ENCODE results near the gene ROBO2.

ROBO2 gene

DNA sequence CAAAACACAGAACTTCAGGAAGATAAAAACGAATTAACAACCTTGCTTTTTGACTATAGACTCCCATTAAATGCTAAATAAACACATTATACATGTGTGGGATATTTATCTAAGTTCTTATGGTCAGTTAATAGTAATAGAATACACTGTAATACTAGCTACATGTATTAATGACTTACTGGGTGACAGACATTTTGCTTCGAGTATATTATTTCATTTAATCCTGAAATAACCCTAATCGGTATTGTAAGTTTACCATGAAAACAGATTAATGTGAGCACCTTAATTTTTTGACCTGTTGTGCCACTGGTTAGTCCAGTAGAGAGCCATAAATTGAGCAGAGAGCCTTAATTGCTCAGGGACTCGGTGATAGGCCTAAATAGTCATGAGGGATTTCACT lies 151.1 kb downstream of the ROBO2 start:
- no peak for DNase-seq

DNA sequence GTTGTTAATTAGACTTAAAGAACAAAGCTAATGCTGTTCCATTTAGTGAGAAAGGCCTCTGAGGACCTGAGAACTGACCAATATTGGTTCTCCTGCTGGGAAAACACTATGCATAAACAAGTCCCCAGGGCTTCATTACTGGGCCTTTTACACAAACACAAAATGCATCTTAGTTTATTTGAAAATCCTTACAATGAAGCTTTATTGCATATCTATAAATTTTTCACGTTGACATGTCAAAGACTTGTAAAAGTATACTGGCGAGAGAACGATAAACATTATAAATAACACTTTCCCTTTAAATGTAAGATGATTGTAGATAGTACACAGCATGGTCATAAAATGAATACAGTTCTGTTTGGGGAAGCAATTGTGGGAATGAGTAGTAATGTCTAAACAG lies 151.7 kb downstream of the ROBO2 start:
- DNase-seq: peak; percentile 0 to 56 (median 4)

DNA sequence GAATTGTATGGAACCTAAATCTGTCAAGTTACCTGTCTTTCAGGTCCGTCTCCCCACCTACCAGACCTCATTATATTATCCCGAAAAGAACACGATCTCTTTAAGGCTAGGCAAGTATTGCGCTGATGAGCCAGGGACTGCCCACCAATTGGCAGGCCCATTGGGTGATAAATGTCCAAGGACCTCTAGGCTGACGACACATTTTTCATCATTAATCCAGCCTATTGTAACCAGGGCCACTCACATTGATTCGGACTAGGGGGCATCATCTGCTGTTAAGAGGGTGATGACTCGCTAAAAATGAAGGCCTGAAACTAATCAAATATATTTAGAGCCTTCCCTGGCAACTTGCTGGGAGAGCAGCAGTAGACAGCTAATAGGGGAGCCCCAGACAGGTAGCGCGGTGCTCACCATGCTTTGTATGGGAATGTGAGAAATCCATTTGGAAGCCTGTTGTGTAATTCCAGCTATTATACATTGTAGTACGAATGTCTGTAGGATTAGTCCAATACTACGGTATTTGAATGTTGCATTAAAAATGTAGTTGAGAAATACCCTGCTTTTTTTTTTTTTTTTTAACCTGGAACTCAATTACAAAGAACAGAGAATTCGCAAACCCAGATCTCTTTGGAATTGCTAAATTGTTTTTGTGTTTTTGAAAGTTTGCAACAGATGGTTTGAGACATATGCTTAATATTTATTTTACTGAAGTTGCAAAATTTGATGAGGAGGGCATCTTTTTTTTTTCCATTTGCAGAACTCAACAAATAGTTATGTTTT lies 156.1 kb downstream of the ROBO2 start:
- DNase-seq: no peak

DNA sequence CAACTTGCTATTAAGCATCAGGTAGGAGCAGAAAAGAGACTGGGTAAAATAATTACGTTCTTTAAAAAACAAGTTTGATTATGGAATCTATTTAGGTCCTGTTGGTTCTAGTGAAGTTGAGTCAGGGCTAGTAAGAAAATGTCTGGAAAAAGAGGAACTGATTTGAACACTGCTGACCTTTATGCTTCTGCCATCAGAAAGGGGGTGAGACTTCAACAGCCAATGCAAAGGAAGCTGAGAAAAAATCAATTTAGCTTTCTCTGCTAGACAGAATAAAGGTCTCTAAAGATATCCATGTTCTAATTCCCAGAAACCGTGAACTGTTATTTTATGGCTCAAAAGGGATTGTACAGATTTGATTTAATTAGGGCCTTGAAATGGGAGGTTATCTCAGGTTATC lies 157.5 kb downstream of the ROBO2 start:
- DNase-seq: no peak

DNA sequence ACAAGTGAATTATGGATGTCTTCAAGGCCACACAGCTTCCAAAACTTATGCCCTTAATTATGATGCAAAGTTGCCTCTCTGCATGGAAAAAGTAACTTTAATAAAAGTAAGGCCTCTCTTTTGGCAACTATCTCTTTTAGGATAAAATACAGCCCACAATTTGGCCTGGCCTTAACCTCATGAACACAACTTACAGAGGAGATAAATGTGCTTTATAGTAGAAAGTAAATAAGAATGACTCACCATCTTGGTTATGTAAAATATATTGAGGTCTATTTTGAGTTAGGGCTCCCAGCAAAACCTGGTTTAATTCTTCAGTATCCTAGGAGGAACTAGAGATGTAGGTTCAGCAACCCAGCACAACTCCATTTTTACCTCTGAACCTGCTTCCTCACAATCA lies 164.0 kb downstream of the ROBO2 start:
- DNase-seq: no peak

DNA sequence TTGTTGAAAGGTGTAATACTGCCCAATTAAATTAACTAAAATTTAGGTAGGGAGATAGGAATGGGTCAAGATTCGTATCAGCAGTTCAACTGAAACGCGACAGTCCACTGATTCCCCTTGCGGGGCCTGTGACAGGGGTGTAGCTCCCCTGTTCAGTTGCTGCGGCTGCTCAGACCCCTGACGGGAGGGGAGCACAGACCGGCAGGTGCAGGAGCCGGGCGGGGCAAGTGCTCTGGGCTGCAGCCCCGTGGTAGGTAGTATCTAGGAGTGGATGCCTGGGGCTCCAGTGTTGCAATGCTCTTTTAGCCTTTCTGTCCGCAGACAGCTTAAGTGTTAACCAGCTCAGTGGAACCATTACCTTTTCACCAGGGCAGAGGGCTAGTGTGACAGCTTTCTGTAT lies 164.9 kb downstream of the ROBO2 start:
- no peak for DNase-seq

DNA sequence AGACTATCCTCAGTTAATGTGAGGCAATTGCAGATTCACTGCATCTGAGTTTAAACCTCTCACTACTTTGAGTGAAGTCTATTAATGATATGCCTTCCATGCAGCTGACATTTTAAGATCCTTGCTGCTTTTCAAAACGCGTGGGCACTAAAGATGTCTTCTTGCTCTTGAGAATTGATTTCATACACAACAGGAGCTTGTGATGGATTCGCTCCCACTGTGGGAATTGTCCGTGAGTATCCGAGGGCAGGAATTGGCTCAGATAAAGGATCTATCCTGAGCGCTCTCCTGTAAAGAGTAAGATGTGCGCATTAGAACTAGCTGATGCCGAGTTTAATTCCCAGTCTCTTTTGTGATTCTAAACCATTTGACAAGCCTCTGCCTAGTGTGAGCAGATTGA lies 167.9 kb downstream of the ROBO2 start:
- no peak for DNase-seq

DNA sequence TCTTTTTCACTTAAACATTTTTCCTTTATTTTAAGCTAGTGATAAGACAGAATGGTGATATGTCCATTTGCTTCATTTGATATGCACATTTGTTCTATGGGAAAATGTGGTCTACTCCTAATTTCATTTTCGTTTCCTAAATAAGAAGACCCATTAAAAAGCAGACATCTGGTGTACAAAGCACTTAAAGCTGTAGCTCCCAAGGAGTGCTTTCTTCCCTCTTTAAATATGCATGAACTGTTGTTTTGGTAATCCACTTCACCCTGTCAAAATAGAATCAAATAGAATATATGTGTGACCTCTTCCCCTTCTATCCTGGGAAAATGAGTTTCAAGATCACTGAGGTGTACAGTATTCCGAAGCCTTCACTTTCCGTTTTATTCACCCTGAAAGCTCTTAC lies 182.8 kb downstream of the ROBO2 start:
- peak in 1 of 3 experiments; percentile 66 for DNase-seq

DNA sequence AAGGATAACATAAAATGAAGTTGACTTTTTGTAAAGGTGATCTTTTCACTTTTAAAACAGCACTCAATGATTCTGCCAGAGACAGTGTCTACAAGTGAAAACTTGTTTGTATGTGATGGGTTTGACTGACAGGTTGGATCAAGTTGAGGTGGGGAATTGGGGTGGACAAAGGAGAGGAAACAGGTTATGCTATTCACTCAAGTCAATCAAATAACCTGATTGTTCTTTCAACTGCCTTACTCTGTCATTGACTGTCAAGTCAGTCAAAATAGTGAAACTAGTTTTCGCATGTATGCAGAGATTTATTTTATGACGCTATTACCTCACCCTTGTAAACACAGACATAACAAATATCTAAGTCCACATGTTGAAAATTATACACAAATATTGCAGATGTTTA lies 187.7 kb downstream of the ROBO2 start:
- no peak for DNase-seq

DNA sequence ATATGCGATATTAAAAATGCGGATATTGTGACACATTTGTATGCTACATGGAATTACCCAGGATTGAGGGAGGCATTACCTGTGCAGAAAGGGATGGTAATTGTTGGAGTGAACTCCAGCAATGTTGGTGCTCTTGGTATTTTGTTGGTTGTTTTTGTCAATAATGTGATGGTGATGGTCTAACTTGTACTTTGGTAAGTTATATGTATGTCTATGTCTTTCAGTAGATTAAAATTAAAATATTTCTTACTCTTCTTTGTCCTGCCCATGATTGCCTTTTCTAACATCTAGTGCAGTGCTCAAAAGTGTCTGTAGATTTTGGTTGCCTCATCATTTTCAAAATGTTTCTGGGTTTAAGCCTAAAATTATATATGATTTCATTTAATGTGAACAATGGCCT lies 192.7 kb downstream of the ROBO2 start:
- DNase-seq: no peak

DNA sequence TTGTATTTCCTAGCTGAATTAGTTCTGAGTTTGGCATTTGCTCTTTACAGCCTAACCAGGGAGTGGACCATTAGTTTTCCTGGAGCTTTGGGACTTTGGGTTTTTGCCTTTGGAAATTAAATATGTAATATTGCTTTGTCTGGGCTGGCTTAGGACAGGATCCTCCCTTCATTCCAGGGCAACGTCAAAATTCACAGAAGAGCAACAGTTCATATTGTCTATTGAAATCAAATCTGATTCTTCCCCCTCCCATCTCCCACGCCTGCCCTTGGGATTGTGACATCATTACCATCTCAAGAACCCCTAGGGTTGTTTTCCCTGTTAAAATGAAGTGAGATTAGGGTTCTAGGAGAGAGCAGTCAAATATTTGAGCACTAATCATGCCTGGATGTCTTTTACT lies 194.1 kb downstream of the ROBO2 start:
- DNase-seq: no peak

DNA sequence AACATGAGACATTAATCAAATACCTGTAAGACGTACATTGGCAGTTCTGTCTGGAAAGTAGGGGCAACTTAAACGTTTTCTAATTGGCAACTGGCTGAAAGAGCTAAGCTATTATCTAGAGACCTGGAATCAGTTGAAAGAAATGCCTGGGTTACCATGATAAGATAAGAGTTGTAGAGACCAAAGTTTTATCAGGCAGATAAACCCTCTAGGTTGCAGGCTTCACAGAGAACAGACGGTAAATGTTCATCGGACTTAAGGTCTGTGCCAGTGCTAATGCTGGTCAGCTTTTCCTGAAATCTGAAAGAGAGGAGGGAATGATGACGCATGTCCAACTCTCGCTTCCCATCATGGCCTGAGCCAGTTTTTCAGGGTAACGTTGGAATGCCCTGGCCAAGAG lies 196.2 kb downstream of the ROBO2 start:
- DNase-seq: no peak

DNA sequence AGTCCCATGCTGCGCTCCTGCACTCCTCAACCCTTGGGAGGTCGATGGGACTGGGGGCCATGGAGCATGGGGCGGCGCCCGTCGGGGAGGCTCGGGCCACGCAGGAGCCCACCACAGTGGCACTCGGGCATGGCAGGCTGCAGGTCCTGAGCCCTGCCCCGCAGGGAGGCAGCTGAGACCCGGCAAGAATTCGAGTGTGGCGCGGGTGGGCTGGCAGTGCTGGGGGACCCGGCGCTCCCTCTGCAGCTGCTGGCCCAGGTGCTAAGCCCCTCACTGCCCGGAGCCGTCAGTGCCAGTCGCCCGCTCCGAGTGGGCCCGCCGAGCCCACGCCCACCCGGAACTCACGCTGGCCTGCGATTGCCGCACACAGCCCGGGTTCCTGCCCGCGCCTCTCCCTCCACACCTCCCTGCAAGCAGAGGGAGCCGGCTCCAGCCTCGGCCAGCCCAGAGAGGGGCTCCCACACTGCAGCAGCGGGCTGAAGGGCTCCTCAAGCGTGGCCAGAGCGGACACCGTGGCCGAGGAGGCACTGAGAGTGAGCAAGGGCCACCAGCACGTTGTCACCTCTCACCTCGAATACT lies 200.3 kb downstream of the ROBO2 start:
- DNase-seq: no peak

DNA sequence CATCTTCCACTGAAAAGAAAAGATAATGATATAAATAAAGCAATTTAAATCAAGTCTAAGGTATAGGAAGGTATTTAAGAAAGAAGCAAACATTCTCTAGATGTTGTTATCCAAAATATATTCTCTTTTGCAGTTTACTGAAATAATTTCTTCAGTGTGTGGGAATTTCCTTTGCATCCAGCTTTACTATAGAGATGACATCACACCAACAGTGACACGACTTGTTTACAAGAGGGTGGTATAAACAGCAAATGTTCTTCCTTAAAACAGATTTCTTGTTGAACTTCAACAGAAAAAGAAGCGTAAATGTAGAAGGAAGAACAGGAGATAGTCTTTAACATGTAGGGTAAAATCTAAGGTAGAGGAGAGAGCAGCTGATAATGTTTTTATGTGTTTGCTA lies 202.5 kb downstream of the ROBO2 start:
- no peak for DNase-seq

DNA sequence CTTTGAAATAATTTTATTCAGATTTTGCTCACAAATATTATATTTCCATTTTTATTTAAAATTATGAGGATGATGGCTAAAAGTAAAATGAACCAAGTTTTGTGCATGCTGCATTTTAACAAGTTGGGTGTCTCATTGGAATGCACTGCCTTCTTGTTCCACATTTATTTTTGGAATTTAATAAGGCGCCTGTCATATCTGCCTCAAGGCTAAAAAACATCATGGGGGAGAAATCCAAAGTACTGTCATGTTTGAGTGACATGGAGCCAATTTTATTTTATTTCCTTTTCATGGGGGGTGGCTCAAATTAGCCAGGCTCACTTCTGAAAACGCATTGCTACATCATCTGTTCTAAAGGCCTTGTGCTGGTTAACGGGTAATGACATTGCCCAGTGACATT lies 205.1 kb downstream of the ROBO2 start:
- no peak for DNase-seq

DNA sequence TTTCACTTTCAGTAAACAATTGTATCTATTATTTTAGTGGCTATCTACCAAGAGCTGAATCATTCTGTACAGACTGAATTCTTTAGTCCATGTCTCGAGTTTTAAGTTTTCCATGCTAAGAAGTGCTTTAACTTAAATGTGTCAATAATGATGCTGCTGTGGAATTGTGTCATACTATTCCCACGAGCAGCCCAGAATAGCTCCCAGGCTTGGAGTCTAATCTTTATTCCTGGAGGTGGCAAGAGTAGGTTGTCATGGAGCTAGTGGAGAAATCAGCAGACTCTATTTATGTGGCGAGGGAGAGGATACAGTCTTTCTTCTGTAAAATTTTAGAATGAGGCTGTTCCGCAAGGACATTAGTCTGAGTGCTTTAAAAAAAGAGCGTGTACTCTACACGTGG lies 207.2 kb downstream of the ROBO2 start:
- DNase-seq: no peak

DNA sequence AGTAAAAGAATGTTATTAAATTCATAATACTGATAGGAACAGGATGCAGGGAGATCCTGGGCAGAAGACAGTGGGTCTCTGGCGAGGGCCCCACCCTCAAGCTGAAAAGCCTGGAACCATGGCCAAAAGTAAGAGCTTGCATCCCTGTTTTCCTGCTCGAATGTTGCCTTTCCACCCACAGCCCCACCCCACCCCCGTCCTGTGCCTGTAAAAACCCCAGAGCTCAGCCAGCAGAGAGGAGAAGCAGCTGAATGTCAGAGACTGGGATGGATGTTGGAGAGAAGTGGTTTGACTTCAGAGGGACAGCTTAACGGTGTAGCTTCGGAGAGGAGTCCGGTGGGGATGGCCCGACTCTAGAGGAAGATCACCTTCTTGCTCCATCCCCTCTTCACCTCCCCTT lies 207.9 kb downstream of the ROBO2 start:
- no peak for DNase-seq

DNA sequence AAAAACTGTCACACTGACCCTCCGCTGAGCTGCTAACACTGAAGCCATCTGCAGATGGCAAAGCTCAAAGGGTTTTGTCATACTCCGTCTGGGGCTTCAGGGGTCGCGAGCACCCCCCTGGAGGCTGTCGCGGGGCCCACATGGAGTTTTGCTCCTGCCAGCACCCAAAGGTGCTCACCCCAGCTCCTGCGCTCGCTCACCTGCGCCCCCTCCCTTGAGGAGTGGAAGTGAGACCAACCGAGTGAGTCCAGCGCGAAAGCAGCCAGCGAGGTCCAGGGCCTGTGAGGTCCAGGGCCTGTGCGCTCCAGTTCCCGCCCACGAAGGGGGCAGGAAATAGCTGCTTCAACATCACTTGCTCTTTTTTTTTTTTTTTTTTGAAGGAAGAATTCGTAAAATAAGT lies 208.5 kb downstream of the ROBO2 start:
- DNase-seq: no peak

DNA sequence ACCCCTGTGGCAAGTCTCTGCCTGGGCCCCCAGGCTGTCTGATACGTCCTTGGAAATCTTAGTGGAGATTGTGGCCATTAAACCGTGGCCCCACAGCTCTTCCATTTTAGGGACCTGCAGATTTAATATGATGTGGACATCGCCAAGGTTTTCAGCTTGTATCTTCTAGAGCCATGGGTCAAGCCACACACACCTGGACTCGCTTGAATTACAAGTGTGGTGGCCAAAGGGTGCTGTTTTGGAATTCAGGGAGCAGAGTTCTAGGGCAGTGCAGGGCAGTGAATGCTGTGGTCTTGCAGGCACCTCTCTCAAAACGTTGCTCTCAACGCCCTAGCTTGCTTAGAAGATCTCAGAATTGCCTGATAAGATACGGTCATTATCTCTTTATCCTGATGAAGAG lies 211.2 kb downstream of the ROBO2 start:
- DNase-seq: no peak

DNA sequence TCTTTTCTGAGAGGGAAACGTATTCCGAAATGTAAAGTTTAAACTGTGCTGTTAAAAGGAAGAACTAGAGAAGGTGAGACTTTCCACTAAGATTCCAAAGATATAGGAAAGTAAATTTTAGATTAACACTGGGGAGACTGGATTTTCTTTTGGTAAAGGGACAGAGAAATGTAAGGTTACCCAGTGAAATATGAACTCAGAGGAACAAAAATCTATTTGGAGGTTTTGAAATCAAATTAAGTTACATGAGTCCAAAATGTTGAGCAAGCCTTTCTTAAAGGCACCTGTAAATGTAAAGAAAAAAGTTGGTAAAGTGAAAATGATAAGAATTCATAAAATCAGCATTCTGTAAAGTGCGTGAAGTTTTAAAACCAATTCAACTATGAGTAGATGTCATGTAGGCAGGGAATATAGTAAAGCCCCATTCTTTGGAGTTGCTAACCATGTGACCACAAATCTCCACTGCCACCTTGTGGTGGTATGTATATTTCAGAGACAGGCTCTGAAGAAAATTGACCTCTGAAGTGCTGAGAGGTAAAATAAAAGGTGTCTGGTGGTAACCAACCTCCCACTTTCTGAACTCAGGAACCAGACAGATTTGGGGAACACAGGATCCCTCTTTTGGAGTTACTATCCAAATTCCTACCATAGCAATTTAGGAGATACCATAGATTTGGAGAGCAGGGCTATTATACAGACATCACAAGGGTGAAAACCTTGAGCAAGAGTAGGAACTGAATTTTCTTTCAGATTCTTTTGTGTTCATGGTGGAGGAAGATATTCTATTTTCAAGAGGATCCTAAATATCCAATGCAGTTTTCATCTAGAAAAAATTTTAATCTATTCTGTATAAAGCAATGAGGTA lies 215.3 kb downstream of the ROBO2 start:
- peak; percentile 10 to 77 (median 67) for DNase-seq

DNA sequence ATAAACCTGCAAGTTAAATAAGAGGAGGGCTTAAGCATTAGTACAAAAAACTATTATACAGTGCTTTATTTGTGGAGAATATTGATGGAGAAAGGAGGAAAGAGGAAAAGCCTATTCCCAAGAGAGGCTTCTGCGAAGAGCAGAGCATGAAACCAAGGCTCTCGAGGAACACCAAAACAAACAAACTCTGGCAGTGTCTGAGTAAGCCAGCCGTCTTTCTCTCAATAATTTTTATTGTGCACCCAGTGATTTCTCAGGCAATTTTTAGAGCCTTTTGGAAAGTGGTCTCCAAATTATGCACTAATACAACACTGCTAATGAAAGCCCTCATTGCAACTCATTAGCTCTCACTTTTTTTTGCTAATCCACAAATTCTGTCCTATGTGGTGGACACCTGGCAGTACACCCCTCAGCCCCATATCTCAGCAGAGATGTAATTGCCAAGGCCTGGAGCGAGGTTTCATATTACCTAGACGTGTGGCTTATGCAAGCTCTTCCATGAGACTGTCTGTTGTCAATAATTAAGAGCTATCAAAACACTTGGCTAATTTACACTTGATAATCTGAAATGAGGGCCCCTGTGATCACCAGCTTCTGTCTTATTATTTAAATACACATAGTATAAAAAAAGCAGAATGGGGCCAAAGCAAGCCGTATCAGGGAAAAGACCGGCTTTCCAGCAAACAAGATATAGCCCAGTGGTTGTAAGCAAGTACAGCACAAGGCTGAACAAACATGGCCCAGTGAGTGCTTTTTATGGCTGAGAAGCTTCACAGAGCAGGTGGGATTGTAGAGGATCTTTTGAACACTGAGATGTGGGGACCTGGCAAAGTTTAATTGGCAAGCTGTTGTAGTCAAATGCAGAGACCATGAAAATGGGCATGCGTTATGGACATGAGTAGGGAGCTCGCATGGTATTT lies 216.9 kb downstream of the ROBO2 start:
- DNase-seq: peak; percentile 80 to 95 (median 82)

DNA sequence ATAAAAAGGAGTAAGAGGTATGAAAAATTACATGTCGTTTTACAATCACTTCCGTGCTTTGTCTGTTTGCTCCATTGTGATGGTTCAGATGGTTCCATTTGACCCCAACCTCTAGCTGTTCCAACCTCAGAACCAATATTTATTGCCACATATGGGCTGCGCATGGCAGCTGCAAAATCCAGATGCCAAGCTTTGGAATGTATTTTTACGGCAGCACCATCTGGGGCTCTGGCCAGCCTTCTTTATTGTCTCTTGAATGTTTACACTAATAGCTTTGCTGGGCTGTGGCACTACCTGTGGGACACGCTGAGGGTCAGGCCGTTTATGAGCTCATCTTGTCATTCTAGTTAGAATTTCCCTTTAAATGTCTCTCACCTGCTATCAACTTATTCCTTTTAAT lies 219.8 kb downstream of the ROBO2 start:
- DNase-seq: peak in 2 of 3 experiments; percentile 37 to 75

DNA sequence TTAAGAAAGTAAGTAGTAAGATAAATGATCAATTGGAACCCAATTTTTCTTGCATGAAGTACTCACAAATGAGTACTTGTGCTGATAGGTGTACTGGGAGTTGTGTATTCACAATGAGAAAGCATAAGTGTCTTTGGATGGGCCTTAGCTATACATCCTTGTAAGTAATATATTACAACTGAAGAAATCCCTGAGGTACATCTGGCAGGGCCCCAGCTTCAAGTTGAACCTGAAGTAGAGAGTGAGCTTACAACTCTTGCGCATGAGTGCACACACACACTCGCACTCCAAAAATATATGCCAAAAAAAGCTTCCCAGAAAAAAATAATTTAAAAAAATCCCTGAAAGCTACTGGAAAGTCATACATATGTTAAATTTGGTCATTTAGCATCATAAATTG lies 222.5 kb downstream of the ROBO2 start:
- peak in 1 of 3 experiments; percentile 58 for DNase-seq

Data from NCI-H1417 (cell line).